CD14-positive monocyte (primary cell): ENCODE measurements around the gene AMZ1. TPM values are rescaled to one million over a fixed set of nuclear protein-coding genes. Genes with fewer than 3 reads are reported as not detected.

Source experiments
- DNase-seq, 3 donors: peaks; one replicate each; pipeline ENCODE4 v3.0.0-alpha.2; 2011 to 2022
- H2AFZ ChIP-seq: 2 replicates; pipeline ENCODE4 v1.6.0; 2012; ENCODE audit warnings: mild to moderate bottlenecking, low read depth, low read length, inconsistent platforms; ENCODE audit not compliant: insufficient read depth, poor library complexity, severe bottlenecking
- H3K27ac ChIP-seq, 2 donors: 1 replicate in 1 of 2; 2 replicates in 1 of 2; pipeline ENCODE4 v1.5.1; 2012 to 2013; ENCODE audit warnings: low read length in 2 of 2, control low read depth in 1 of 2, inconsistent platforms in 1 of 2, low read depth in 1 of 2, mild to moderate bottlenecking in 1 of 2
- H3K27me3 ChIP-seq, 2 donors: one replicate each; pipeline versions ENCODE4 v1.6.0 to v1.6.1; 2011 to 2013; ENCODE audit warnings: low read length in 2 of 2; ENCODE audit not compliant: control insufficient read depth in 2 of 2, insufficient read depth in 2 of 2
- H3K36me3 ChIP-seq, 2 donors: replicated peaks in 1 of 2; 1 replicate in 1 of 2; 2 replicates in 1 of 2; pipeline versions ENCODE4 v1.5.1 to v1.6.1; 2012 to 2013; ENCODE audit warnings: low read length in 2 of 2, control low read depth in 1 of 2, inconsistent platforms in 1 of 2, mild to moderate bottlenecking in 1 of 2; ENCODE audit not compliant: insufficient read depth in 2 of 2, control insufficient read depth in 1 of 2
- H3K4me1 ChIP-seq, 2 donors: 1 replicate in 1 of 2; 2 replicates in 1 of 2; pipeline versions ENCODE4 v1.5.1 to v1.6.1; 2012 to 2013; ENCODE audit warnings: low read length in 2 of 2, control low read depth in 1 of 2, inconsistent platforms in 1 of 2, mild to moderate bottlenecking in 1 of 2, moderate library complexity in 1 of 2; ENCODE audit not compliant: insufficient read depth in 2 of 2, control insufficient read depth in 1 of 2
- H3K4me2 ChIP-seq: replicated peaks from 2 replicates; pipeline ENCODE3; 2012; ENCODE audit warnings: low read length, moderate library complexity, mild to moderate bottlenecking; ENCODE audit not compliant: poor library complexity, severe bottlenecking; ENCODE audit errors: extremely low read depth
- H3K4me3 ChIP-seq, 3 experiments: fragments of 200-600 bp in 1 of 3; sonication (generic) in 1 of 3; replicated peaks in 1 of 3; 1 replicate in 2 of 3; 2 replicates in 1 of 3; pipeline ENCODE4 v1.5.1; 2011 to 2013; ENCODE audit warnings: low read length in 3 of 3, mild to moderate bottlenecking in 3 of 3, control low read depth in 2 of 3, low read depth in 2 of 3, inconsistent platforms in 1 of 3, moderate library complexity in 1 of 3
- H3K79me2 ChIP-seq: 2 replicates; pipeline ENCODE4 v1.6.0; 2012; ENCODE audit warnings: mild to moderate bottlenecking, control low read depth, inconsistent platforms, low read length, moderate library complexity; ENCODE audit not compliant: insufficient read depth
- H3K9ac ChIP-seq: 2 replicates; pipeline ENCODE4 v1.6.0; 2017; ENCODE audit warnings: low read length, mild to moderate bottlenecking; ENCODE audit not compliant: insufficient read depth, poor library complexity, severe bottlenecking
- H3K9me3 ChIP-seq, 2 donors: replicated peaks in 1 of 2; 1 replicate in 1 of 2; 2 replicates in 1 of 2; pipeline versions ENCODE4 v1.5.1 to v1.6.1; 2012 to 2013; ENCODE audit warnings: low read length in 2 of 2, control low read depth in 1 of 2; ENCODE audit not compliant: control insufficient read depth in 1 of 2, insufficient read depth in 1 of 2
- H4K20me1 ChIP-seq: 2 replicates; pipeline ENCODE4 v1.6.0; 2012; ENCODE audit warnings: mild to moderate bottlenecking, low read length, control low read depth, moderate library complexity; ENCODE audit not compliant: insufficient read depth
- H3K27ac Mint-ChIP-seq, 7 donors: one replicate each; pipeline ENCODE4 v1.8.0; 2020; ENCODE audit warnings: mild to moderate bottlenecking in 7 of 7, mixed read lengths in 7 of 7, moderate library complexity in 6 of 7, inconsistent platforms in 2 of 7
- H3K27me3 Mint-ChIP-seq, 3 donors: one replicate each; pipeline ENCODE4 v1.8.0; 2021 to 2022; ENCODE audit warnings: low read depth in 3 of 3, mild to moderate bottlenecking in 3 of 3, mixed read lengths in 3 of 3, moderate library complexity in 3 of 3, inconsistent platforms in 1 of 3
- H3K36me3 Mint-ChIP-seq, 2 donors: one replicate each; pipeline ENCODE4 v1.8.0; 2020; ENCODE audit warnings: mixed read lengths in 2 of 2, inconsistent platforms in 1 of 2, mild to moderate bottlenecking in 1 of 2
- H3K4me1 Mint-ChIP-seq: one replicate; pipeline ENCODE4 v1.8.0; 2020; ENCODE audit warnings: mild to moderate bottlenecking, mixed read lengths
- H3K4me3 Mint-ChIP-seq, 2 donors: one replicate each; pipeline ENCODE4 v1.8.0; 2020; ENCODE audit warnings: mild to moderate bottlenecking in 2 of 2, mixed read lengths in 2 of 2, moderate library complexity in 1 of 2
- H3K9me3 Mint-ChIP-seq, 7 donors: one replicate each; pipeline ENCODE4 v1.8.0; 2020 to 2022; ENCODE audit warnings: mixed read lengths in 7 of 7, mild to moderate bottlenecking in 6 of 7, moderate library complexity in 6 of 7, inconsistent platforms in 2 of 7
- WGBS: methylation state at CpG from one replicate; pipeline ENCODE4 v1.1.5; 2013; ENCODE audit warnings: missing lambda C conversion rate; ENCODE audit not compliant: insufficient coverage; 5-methylcytosine and 5-hydroxymethylcytosine counted together
- intact Hi-C, 2 donors: fragments of 100-400 bp; cut with micrococcal nuclease; formaldehyde crosslinking; loops; one replicate each; pipeline versions ENCODE4 v1.15.0 to v1.15.1; 2023
- polyA plus RNA-seq, 3 donors: library from polyadenylated mRNA; depleted of rRNA in 1 of 3; unstranded in 2 of 3; stranded (reverse) in 1 of 3; fragments of 300-500 nt in 2 of 3; fragments of >200 nt in 1 of 3; fragmentation: Illumina TruSeq in 2 of 3; gene quantifications; 1 replicate in 2 of 3; 2 replicates in 1 of 3; pipeline ENCODE4 v1.2.3, GENCODE V29; 2012 to 2021
- TF ChIP-seq, protein P1 (sequence below): fragments of 200-600 bp; IDR thresholded peaks from one replicate; pipeline ENCODE4 v1.8.0; 2022; ENCODE audit warnings: antibody characterized with exemption, mild to moderate bottlenecking

AMZ1 gene
- polyA plus RNA-seq, 3 donors = 0.09 to 0.25 (median 0.14) TPM

DNA sequence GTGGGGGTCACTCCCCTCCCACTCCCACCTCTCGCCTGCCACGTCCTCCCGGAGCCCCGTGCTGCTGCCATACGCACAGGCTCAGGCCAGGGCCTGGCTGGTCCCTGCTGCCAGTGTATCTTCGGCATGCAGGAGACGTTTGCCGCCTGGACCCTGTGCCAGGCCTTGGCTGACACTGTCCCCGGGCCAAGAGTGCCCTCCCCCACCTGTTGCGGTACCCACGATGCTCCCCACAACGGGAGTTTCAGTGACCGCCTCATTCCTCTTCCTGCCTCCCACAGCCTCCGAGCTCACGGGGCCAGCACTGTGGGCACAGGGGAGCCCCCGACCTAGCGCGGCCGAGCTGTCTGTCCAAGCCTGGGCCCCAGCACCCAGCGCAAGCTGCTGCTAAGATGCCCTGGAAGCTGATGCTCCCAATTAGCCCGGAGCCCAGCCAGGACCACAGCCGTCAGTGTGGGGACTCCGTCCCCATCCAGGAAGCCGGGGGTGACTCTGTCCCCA lies 48.8 kb upstream of the AMZ1 start:
- peak overlapping the region in 6 of 7 donors; percentile 14 to 84 (median 54) for H3K27ac Mint-ChIP-seq
- Histone ChIP-seq H3K4me2 (no peak overlapping the region), H3K79me2 (peaks cover 98% of the 10 kb centered on the region), H3K27ac (peak overlapping the region in 1 of 2 donors; percentile 1), H3K9me3 (no peaks in the 10 kb centered on the region), H3K27me3 (no peaks in the 10 kb centered on the region), H4K20me1 (peaks cover 68% of the 10 kb centered on the region), H3K36me3 (peaks cover 3 to 14% of the 10 kb centered on the region in 2 donors), H3K4me1 (peaks cover 91 to 92% of the 10 kb centered on the region in 2 donors), H2AFZ (no peak overlapping the region), H3K4me3 (no peak overlapping the region), H3K9ac (no peak overlapping the region)
- H3K4me3 Mint-ChIP-seq = no peak overlapping the region
- no peak for DNase-seq
- peaks cover 0 to 5% (median 0%) of the 10 kb centered on the region in 7 donors for H3K9me3 Mint-ChIP-seq
- TF ChIP-seq, protein P1, sequence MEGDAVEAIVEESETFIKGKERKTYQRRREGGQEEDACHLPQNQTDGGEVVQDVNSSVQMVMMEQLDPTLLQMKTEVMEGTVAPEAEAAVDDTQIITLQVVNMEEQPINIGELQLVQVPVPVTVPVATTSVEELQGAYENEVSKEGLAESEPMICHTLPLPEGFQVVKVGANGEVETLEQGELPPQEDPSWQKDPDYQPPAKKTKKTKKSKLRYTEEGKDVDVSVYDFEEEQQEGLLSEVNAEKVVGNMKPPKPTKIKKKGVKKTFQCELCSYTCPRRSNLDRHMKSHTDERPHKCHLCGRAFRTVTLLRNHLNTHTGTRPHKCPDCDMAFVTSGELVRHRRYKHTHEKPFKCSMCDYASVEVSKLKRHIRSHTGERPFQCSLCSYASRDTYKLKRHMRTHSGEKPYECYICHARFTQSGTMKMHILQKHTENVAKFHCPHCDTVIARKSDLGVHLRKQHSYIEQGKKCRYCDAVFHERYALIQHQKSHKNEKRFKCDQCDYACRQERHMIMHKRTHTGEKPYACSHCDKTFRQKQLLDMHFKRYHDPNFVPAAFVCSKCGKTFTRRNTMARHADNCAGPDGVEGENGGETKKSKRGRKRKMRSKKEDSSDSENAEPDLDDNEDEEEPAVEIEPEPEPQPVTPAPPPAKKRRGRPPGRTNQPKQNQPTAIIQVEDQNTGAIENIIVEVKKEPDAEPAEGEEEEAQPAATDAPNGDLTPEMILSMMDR = no peak
- peaks cover 27 to 46% of the 10 kb centered on the region in 2 donors for H3K36me3 Mint-ChIP-seq
- H3K27me3 Mint-ChIP-seq = peaks cover 0 to 4% (median 0%) of the 10 kb centered on the region in 3 donors
- WGBS = 64% methylated on average over 21 of the region's 24 CpGs
- intact Hi-C loops = no loop called here
- peaks cover 74% of the 10 kb centered on the region for H3K4me1 Mint-ChIP-seq

DNA sequence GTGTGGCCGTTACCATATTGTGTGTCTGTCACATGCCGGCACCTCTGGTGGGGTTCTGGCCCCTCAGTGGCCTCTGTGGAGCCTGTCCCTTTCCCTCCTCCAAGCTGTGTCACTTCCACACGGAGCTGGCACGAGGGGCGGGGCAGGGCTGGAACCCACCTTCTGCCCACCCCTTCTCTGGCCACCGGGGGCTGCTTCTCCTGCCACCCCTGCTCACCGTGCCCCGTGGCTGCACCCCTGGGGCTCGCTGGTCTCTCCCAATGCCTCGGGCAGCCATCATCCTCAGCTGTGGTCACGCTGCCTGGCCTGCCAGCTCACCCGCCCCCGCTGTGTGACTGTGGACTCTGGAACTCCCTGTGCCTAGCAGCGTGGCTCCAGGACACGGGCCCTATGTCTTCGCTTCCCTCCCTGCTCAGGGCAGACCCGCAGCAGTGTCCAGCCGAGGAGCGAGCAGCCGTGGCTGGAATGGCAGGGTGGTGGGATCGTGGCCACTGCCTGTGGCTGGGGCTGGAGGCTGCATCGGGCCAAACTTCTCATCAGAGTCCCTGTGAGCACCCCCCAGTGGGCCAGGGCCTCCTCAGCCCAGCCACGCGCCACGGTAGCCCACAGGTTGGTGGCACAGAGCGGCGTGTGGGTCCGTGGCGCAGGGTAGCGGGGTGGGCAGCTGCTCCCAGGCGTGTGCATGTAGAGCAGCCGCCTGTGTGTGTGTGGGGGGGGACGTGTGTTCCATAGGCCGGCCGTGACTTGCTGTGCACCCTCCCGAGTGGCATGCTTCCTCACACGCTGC lies 48.1 kb upstream of the AMZ1 start:
- H3K4me1 ChIP-seq = peaks cover 91 to 92% of the 10 kb centered on the region in 2 donors
- no peaks in the 10 kb centered on the region for H3K9me3 ChIP-seq
- intact Hi-C loops = loop anchor here in 1 of 2 donors (5.0 kb wide), 1 partner anchor 33 kb away; no protein-coding TSS in a partner anchor
- Mint-ChIP-seq H3K27ac (peak overlapping the region in 6 of 7 donors; percentile 35 to 87 (median 64)), H3K27me3 (peaks cover 0 to 4% (median 0%) of the 10 kb centered on the region in 3 donors), H3K4me1 (peaks cover 79% of the 10 kb centered on the region), H3K9me3 (peaks cover 0 to 5% (median 0%) of the 10 kb centered on the region in 7 donors), H3K4me3 (no peak overlapping the region), H3K36me3 (peaks cover 27 to 44% of the 10 kb centered on the region in 2 donors)
- H3K4me2 ChIP-seq = no peak overlapping the region
- H3K27ac ChIP-seq = no peak overlapping the region
- no peak for DNase-seq
- peaks cover 3 to 14% of the 10 kb centered on the region in 2 donors for H3K36me3 ChIP-seq
- TF ChIP-seq, protein P1 = no peak
- no peak overlapping the region for H3K4me3 ChIP-seq
- WGBS = 92% methylated on average over 32 of the region's 37 CpGs
- no peaks in the 10 kb centered on the region for H3K27me3 ChIP-seq
- no peak overlapping the region for H3K9ac ChIP-seq
- peaks cover 98% of the 10 kb centered on the region for H3K79me2 ChIP-seq
- no peak overlapping the region for H2AFZ ChIP-seq
- H4K20me1 ChIP-seq = peaks cover 68% of the 10 kb centered on the region
